GM15510 (cell line): ENCODE results near the gene SLC16A11.

Experiments used
- POLR2A ChIP-seq: IDR thresholded peaks from 3 replicates; pipeline ENCODE4 v1.6.1; 2011; ENCODE audit warnings: borderline replicate concordance; ENCODE audit not compliant: insufficient read length; ENCODE audit errors: extremely low read depth

SLC16A11 gene

DNA sequence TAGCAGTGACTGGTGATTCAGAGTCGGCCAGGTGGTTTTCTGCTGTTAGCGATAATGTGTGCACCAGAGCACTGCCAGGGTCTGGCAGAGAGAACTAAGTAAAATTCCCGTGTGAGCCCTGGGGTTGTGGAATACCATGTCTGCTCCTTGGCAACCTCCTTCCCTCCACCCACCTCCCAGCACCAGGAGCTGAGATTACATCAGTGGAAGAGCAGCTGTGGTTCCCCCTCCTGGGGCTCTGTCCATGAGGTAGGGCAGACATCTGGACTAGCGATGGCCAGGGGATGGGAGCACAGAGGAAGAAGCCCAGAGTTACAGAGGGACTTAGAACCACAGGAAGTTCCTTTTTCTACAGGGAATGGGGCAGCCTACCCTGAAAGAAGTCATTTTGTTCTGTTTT, 20.4 kb upstream of the SLC16A11 start:
- TF ChIP-seq POLR2A, result no peak

- no peak for TF ChIP-seq POLR2A
Measured at GRCh38 chr17:7063518-7064094, 19.7 kb upstream of the SLC16A11 start.

GRCh38 chr17:7060165-7060891, 16.4 kb upstream of the SLC16A11 start:
- TF ChIP-seq POLR2A, result no peak

GRCh38 chr17:7058831-7059447, 15.0 kb upstream of the SLC16A11 start:
- no peak for TF ChIP-seq POLR2A

DNA sequence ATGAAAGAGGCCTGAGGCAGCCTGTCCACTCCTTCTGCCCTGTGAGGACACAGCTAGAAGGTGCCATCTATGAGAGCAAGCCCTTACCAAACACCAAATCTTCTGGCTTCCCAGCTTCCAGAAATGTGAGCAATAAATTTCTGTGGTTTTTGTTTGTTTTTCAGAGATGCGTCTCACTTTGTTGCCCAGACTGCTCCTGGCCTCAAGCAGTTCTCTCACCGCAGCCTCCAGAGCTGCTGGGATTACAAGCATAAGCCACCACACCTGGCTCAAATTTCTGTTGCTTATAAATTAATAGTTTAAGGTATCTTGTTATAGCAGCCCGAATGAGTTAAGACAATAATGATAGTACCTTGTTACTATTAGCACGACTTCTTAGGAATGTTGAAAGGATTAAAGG, 12.5 kb upstream of the SLC16A11 start:
- no peak for TF ChIP-seq POLR2A

GRCh38 chr17:7048968-7049367, 5.1 kb upstream of the SLC16A11 start:
- TF ChIP-seq POLR2A, result no peak

GRCh38 chr17:7047566-7047965, 3.7 kb upstream of the SLC16A11 start:
- TF ChIP-seq POLR2A, result no peak

DNA sequence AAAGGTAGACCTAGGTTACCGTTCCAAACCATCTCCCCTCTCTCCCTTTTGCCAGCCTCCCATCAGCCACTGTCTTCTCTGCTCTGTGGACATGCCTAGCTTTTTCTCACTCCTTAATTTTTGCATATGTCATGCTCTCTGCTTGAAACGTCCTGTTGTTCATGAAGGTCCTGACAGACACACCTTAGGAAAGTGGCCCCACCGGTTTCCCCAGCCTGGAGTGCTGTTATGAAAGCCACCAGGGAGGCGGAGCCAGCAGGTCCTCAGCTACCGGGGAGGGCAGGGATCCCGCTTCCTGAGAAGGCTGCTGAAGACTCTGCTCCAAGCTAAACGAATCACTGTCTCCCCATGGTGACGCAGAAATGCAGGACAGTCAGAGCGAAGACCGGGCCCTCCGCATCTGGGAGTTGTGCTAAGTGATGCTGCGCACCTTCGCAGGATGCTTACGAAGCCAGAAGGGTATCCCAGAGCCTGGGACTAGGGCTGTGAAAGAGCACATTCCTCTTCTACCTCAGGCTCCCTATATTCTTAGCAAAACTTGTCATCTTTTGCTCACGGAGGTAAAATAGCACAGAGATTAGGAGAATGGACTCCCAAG, 2.3 kb upstream of the SLC16A11 start:
- TF ChIP-seq POLR2A, result no peak

GRCh38 chr17:7045492-7046126, 1.7 kb upstream of the SLC16A11 start:
- no peak for TF ChIP-seq POLR2A

DNA sequence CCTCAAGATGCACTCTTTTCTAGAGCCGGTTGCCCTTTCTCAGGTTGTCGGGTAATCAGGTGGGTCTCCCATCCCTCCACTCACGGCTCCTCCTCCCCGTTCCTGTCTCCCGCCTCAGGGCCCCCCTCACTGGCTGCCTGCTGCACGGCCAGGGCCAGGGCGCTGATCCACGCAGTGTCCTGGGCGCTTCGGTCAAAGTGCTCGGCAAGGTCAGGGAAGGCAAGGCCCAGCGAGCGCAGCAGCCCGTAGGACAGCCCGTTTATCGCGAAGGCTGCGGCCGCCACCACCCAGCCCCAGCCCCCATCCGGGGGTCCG, 753 bp downstream of the SLC16A11 start:
- TF ChIP-seq POLR2A, result no peak

DNA sequence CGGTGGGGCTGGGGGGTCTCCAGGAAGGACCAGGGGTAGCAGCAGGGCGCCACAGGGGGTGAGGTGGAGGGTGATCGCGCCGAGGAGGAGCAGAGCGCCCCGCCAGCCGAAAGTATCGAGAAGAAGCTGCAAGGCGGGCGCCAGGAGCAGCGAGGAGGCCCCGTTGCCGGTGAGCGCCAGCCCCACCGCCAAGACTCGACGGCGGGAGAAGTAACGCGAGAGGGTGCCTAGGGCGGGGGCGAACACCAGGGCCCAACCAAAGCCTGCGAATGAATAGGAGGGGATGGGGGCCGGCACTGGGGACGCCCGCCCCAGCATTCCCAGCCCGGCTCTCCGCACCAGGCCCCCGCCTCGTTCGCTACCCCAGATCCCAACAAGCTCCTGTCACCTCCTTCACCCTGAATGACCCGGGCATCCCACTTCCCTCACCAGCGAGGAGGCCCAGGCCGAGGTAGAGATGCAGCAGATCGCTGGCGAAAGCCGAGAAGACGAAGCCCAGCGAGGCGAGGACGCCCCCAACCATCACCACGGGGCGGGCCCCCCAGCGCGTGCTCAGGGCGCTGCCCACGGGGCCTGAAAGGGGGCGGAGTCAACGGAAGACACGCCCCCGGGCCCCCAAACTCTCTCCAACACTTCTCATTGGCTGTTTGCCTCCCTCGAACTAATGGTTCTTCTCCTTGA, 1.3 kb downstream of the SLC16A11 start:
- no peak for TF ChIP-seq POLR2A

DNA sequence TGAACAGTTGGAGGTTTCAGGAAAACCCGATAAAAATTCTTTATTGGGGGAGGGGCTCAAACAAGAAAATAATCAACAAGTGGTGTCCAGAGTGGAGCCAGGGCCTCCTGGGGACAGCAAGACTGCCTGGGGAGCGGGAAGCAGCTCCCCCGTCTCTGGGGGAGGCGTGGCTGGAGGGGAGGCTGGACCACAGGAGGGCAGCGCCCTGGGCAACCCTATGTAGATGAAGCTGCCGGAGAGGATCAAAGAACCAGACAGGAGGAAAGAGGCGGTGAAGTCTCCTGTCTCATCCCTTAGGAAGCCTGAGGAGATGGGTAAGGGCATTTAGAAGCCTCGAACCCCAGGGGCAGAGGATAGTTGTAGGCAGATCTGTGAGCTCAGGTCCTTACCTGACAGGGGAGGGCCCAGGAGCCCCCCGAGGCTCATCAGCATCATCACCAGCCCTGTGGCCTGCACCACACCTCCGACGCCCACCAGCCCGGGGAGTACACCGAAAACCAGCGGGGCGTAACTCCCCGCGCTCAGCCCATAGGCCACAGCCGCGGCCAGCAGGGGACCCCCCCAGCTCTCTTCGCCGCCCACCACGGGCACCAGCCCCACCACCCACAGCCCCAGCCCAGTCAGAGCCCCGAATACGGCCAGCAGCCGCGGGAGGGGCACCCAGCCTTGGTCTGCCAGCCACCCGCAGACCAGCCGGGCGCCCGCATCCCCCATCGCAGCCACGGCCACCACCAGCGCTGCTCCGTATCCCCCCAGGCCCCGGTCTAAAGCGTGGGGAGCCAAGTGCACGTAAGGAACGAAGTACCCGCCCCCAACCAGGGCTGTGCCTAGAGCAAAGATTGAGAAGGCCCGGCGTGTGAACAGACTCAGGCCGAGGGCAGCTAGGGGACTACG, 2.0 kb downstream of the SLC16A11 start:
- TF ChIP-seq POLR2A, result no peak

GRCh38 chr17:7039832-7040231, 4.1 kb downstream of the SLC16A11 start:
- no peak for TF ChIP-seq POLR2A

DNA sequence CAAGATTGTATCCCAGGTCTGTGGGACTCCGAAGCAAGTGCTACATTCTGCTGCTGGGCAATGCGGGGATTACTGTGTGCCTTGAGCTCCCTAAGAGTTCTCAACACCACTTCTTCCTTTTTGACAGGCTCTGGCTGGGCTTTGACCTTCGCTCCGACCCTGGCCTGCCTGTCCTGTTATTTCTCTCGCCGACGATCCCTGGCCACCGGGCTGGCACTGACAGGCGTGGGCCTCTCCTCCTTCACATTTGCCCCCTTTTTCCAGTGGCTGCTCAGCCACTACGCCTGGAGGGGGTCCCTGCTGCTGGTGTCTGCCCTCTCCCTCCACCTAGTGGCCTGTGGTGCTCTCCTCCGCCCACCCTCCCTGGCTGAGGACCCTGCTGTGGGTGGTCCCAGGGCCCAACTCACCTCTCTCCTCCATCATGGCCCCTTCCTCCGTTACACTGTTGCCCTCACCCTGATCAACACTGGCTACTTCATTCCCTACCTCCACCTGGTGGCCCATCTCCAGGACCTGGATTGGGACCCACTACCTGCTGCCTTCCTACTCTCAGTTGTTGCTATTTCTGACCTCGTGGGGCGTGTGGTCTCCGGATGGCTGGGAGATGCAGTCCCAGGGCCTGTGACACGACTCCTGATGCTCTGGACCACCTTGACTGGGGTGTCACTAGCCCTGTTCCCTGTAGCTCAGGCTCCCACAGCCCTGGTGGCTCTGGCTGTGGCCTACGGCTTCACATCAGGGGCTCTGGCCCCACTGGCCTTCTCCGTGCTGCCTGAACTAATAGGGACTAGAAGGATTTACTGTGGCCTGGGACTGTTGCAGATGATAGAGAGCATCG, 5.6 kb downstream of the SLC16A11 start:
- TF ChIP-seq POLR2A, result no peak
